Measurements from ENCODE around the gene AMHR2. TPM values are rescaled to one million over a fixed set of nuclear protein-coding genes. Genes with fewer than 3 reads are reported as not detected.
A peak's percentile ranks its signal among the peaks of the same experiment; 100 is the strongest.
"Not testable (repeated sequence)": the region's sequence is repeated elsewhere in the genome, so short reads cannot be mapped to it uniquely, and the experiment has no call there.

Gene AMHR2
- polyA plus RNA-seq, 2 donors = 0.08 TPM; not detected in 1

DNA sequence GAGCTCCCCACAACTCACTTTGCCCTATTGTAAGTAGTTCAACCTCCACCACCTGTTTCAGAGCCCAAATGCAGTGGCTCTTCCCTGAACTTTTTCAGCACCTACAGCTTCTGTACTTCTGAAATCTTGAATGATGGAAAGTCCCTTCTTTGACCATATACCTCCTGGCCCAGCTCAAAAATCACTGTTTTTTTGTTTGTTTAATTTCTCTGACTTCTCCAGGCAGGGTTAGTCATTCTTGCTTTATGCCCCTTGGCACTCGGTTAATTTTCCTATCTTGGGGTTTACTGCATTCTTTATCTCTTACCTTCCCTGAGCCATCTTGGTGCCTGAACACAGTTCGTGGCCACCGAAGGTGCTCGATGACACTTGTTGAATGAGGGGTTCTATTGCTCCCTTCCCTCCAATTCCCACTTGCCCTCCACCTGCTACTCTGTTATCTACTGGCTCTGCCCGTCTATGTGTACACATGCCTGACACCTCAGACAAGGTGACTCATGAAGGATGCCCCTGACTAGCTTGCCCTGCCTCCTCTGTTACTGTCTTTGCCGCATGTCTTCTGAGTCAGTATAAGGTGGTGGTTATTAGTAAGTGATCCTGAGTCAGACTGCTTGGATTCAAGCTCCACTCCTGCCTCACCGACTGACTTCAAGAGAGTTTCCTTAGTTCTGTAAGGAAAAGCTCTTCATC is 4.4 kb downstream of the AMHR2 start:
- WGBS, 2 donors = 61 to 63% methylated on average over 7 of the region's 7 CpGs
- H3K4me1 ChIP-seq (ENCODE audit: control insufficient read depth in 2 of 2, insufficient read depth in 2 of 2, low read length in 1 of 2) = no peaks in the 10 kb centered on the region
- H3K36me3 ChIP-seq (ENCODE audit: control insufficient read depth in 2 of 2, insufficient read depth in 2 of 2, low read length in 1 of 2) = no peaks in the 10 kb centered on the region
- no peaks in the 10 kb centered on the region for H3K9me3 ChIP-seq (ENCODE audit: control insufficient read depth in 2 of 2, insufficient read depth in 1 of 2, low read depth in 1 of 2, low read length in 1 of 2)
- no peaks in the 10 kb centered on the region for H3K27me3 ChIP-seq (ENCODE audit: control insufficient read depth in 1 of 2, insufficient read depth in 2 of 2, low read length in 2 of 2)
- H3K27ac ChIP-seq (ENCODE audit: low read depth in 2 of 2, low read length in 1 of 2) = no peak overlapping the region
- H3K4me3 ChIP-seq (ENCODE audit: low read depth in 1 of 2, low read length in 2 of 2) = no peak overlapping the region

GRCh38 chr12:53428741-53429140 is 5.1 kb downstream of the AMHR2 start:
- no peak overlapping the region for H3K4me3 ChIP-seq (ENCODE audit: low read depth in 1 of 2, low read length in 2 of 2)
- no peaks in the 10 kb centered on the region for H3K27me3 ChIP-seq (ENCODE audit: control insufficient read depth in 1 of 2, insufficient read depth in 2 of 2, low read length in 2 of 2)
- no peaks in the 10 kb centered on the region for H3K9me3 ChIP-seq (ENCODE audit: control insufficient read depth in 2 of 2, insufficient read depth in 1 of 2, low read depth in 1 of 2, low read length in 1 of 2)
- no peaks in the 10 kb centered on the region for H3K4me1 ChIP-seq (ENCODE audit: control insufficient read depth in 2 of 2, insufficient read depth in 2 of 2, low read length in 1 of 2)
- no peaks in the 10 kb centered on the region for H3K36me3 ChIP-seq (ENCODE audit: control insufficient read depth in 2 of 2, insufficient read depth in 2 of 2, low read length in 1 of 2)
- H3K27ac ChIP-seq (ENCODE audit: low read depth in 2 of 2, low read length in 1 of 2) = no peak overlapping the region
- 86 to 91% methylated on average over 7 of the region's 7 CpGs for WGBS, 2 donors

- Histone ChIP-seq H3K4me1 (ENCODE audit: control insufficient read depth in 2 of 2, insufficient read depth in 2 of 2, low read length in 1 of 2) (no peaks in the 10 kb centered on the region), H3K27me3 (ENCODE audit: control insufficient read depth in 1 of 2, insufficient read depth in 2 of 2, low read length in 2 of 2) (no peaks in the 10 kb centered on the region), H3K36me3 (ENCODE audit: control insufficient read depth in 2 of 2, insufficient read depth in 2 of 2, low read length in 1 of 2) (no peaks in the 10 kb centered on the region), H3K27ac (ENCODE audit: low read depth in 2 of 2, low read length in 1 of 2) (no peak overlapping the region), H3K4me3 (ENCODE audit: low read depth in 1 of 2, low read length in 2 of 2) (no peak overlapping the region), H3K9me3 (ENCODE audit: control insufficient read depth in 2 of 2, insufficient read depth in 1 of 2, low read depth in 1 of 2, low read length in 1 of 2) (no peaks in the 10 kb centered on the region)
- WGBS, 2 donors = 82 to 88% methylated on average over 5 of the region's 5 CpGs
Measured at GRCh38 chr12:53430116-53430515, 6.5 kb downstream of the AMHR2 start.

DNA sequence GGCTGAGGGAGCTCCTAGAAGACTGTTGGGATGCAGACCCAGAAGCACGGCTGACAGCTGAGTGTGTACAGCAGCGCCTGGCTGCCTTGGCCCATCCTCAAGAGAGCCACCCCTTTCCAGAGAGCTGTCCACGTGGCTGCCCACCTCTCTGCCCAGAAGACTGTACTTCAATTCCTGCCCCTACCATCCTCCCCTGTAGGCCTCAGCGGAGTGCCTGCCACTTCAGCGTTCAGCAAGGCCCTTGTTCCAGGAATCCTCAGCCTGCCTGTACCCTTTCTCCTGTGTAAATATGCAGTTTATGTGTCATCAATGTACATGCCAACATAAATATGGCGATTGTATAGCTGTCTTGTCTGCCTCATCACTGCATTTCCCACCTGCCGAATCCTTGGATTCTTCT is 7.5 kb downstream of the AMHR2 start:
- WGBS, 2 donors = 79 to 81% methylated on average over 7 of the region's 7 CpGs
- H3K9me3 ChIP-seq (ENCODE audit: control insufficient read depth in 2 of 2, insufficient read depth in 1 of 2, low read depth in 1 of 2, low read length in 1 of 2) = no peaks in the 10 kb centered on the region
- no peak overlapping the region for H3K4me3 ChIP-seq (ENCODE audit: low read depth in 1 of 2, low read length in 2 of 2)
- no peak overlapping the region for H3K27ac ChIP-seq (ENCODE audit: low read depth in 2 of 2, low read length in 1 of 2)
- no peaks in the 10 kb centered on the region for H3K36me3 ChIP-seq (ENCODE audit: control insufficient read depth in 2 of 2, insufficient read depth in 2 of 2, low read length in 1 of 2)
- H3K4me1 ChIP-seq (ENCODE audit: control insufficient read depth in 2 of 2, insufficient read depth in 2 of 2, low read length in 1 of 2) = no peaks in the 10 kb centered on the region
- no peaks in the 10 kb centered on the region for H3K27me3 ChIP-seq (ENCODE audit: control insufficient read depth in 1 of 2, insufficient read depth in 2 of 2, low read length in 2 of 2)

GRCh38 chr12:53435326-53435725 is 11.7 kb downstream of the AMHR2 start:
- not testable (repeated sequence) for H3K27ac ChIP-seq (ENCODE audit: low read depth in 2 of 2, low read length in 1 of 2); H3K4me3 ChIP-seq (ENCODE audit: low read depth in 1 of 2, low read length in 2 of 2); H3K36me3 ChIP-seq (ENCODE audit: control insufficient read depth in 2 of 2, insufficient read depth in 2 of 2, low read length in 1 of 2); H3K4me1 ChIP-seq (ENCODE audit: control insufficient read depth in 2 of 2, insufficient read depth in 2 of 2, low read length in 1 of 2); H3K27me3 ChIP-seq (ENCODE audit: control insufficient read depth in 1 of 2, insufficient read depth in 2 of 2, low read length in 2 of 2); H3K9me3 ChIP-seq (ENCODE audit: control insufficient read depth in 2 of 2, insufficient read depth in 1 of 2, low read depth in 1 of 2, low read length in 1 of 2)
- 92 to 95% methylated on average over 9 of the region's 9 CpGs for WGBS, 2 donors

GRCh38 chr12:53439582-53439981 is 15.9 kb downstream of the AMHR2 start:
- not testable (repeated sequence) for H3K4me3 ChIP-seq (ENCODE audit: low read depth in 1 of 2, low read length in 2 of 2); H3K27me3 ChIP-seq (ENCODE audit: control insufficient read depth in 1 of 2, insufficient read depth in 2 of 2, low read length in 2 of 2); H3K27ac ChIP-seq (ENCODE audit: low read depth in 2 of 2, low read length in 1 of 2); H3K9me3 ChIP-seq (ENCODE audit: control insufficient read depth in 2 of 2, insufficient read depth in 1 of 2, low read depth in 1 of 2, low read length in 1 of 2); H3K36me3 ChIP-seq (ENCODE audit: control insufficient read depth in 2 of 2, insufficient read depth in 2 of 2, low read length in 1 of 2); H3K4me1 ChIP-seq (ENCODE audit: control insufficient read depth in 2 of 2, insufficient read depth in 2 of 2, low read length in 1 of 2)

DNA sequence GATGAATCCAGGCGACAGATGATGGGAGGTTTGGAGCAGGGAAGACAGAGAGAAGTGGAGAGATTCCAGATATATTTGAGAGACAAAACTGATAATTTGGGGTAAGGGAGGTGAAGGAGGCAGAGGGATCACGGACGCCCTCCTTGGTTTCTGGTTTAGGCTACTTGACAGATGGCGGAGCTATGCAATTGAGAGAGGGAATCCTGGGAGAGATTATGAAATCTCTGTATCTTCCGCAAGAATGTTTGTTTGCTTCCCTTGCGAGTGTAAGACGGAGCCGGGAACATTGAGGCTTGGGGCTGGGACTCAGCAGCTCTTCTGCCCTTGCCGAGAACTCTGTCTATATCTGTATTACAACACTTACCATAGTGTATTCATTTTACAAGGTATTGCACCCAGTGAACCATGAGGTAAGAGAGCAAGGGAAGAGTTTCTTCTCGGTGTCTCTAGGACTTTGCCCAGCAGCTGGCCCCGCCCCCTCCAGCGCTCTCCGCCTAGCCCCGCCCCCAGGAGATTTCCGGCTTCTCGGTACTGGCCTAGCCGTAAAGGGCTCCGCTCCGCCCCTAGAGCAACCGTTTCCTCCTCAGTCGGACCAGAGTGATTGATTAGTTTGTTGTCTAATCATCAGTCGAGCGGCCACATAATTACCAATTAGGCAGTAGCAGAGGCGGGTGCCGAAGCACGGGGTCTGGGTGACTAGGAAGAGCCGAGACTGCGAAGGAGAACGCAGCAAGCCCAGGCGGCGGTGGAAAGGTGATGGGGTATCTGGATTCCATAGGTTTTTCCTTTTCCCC is 17.6 kb downstream of the AMHR2 start, which contains the start of gene PRR13:
Gene PRR13, plus strand, starts transcription at position 695 of the 794 bp plus-strand sequence. CDS start 981 bp downstream, outside the sequence.
- 1 to 2% methylated on average over 31 of the region's 31 CpGs for WGBS, 2 donors
- H3K27me3 ChIP-seq (ENCODE audit: control insufficient read depth in 1 of 2, insufficient read depth in 2 of 2, low read length in 2 of 2) = no peaks in the 10 kb centered on the region
- H3K9me3 ChIP-seq (ENCODE audit: control insufficient read depth in 2 of 2, insufficient read depth in 1 of 2, low read depth in 1 of 2, low read length in 1 of 2) = no peaks in the 10 kb centered on the region
- peaks cover 0 to 5% of the 10 kb centered on the region in 2 donors for H3K4me1 ChIP-seq (ENCODE audit: control insufficient read depth in 2 of 2, insufficient read depth in 2 of 2, low read length in 1 of 2)
- peak within 1 kb of the TSS; percentile 93 to 96 for H3K27ac ChIP-seq (ENCODE audit: low read depth in 2 of 2, low read length in 1 of 2)
- H3K36me3 ChIP-seq (ENCODE audit: control insufficient read depth in 2 of 2, insufficient read depth in 2 of 2, low read length in 1 of 2) = peaks cover 4 to 5% of the 10 kb centered on the region in 2 donors
- H3K4me3 ChIP-seq (ENCODE audit: low read depth in 1 of 2, low read length in 2 of 2) = peak within 1 kb of the TSS; percentile 63 to 93

- H3K27ac ChIP-seq (ENCODE audit: low read depth in 2 of 2, low read length in 1 of 2) = no peak overlapping the region
- no peak overlapping the region for H3K4me3 ChIP-seq (ENCODE audit: low read depth in 1 of 2, low read length in 2 of 2)
- H3K4me1 ChIP-seq (ENCODE audit: control insufficient read depth in 2 of 2, insufficient read depth in 2 of 2, low read length in 1 of 2) = peaks cover 0 to 5% of the 10 kb centered on the region in 2 donors
- H3K9me3 ChIP-seq (ENCODE audit: control insufficient read depth in 2 of 2, insufficient read depth in 1 of 2, low read depth in 1 of 2, low read length in 1 of 2) = no peaks in the 10 kb centered on the region
- no peaks in the 10 kb centered on the region for H3K27me3 ChIP-seq (ENCODE audit: control insufficient read depth in 1 of 2, insufficient read depth in 2 of 2, low read length in 2 of 2)
- WGBS, 2 donors = 74 to 93% methylated on average over 4 of the region's 4 CpGs
- H3K36me3 ChIP-seq (ENCODE audit: control insufficient read depth in 2 of 2, insufficient read depth in 2 of 2, low read length in 1 of 2) = peaks cover 4 to 5% of the 10 kb centered on the region in 2 donors
Measured at GRCh38 chr12:53443955-53444354, 20.3 kb downstream of the AMHR2 start.

DNA sequence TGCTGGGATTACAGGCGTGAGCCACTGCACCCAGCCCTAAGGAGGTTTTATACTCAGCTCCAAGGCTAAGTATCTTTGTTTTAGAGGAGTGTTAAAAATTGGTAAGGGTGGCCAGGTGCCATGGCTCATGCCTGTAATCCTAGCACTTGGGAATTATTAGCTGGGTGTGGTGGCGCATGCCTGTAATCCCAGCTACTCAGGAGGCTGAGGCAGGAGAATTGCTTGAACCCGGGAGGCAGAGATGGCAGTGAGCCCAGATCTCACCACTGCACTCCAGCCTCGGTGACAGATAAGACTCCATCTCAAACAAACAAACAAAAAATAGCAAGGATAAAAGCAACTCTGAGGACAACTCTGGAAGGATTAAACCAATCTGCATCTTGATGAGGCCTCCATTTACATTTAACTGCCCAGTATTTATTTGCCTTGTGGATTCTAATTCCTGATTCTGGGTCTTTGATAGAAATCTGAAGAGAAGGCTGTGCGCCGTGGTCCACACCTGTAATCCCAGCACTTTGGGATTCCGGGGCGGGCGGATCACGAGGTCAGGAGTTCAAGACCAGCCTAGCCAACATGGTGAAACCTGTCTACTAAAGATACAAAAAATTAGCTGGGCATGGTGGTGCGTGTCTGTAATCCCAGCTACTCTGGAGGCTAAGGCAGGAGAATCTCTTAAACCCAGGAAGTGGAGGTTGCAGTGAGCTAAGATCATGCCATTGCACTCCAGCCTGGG is 21.1 kb downstream of the AMHR2 start:
- WGBS, 2 donors = 85 to 89% methylated on average over 11 of the region's 11 CpGs
- H3K27me3 ChIP-seq (ENCODE audit: control insufficient read depth in 1 of 2, insufficient read depth in 2 of 2, low read length in 2 of 2); H3K4me1 ChIP-seq (ENCODE audit: control insufficient read depth in 2 of 2, insufficient read depth in 2 of 2, low read length in 1 of 2); H3K4me3 ChIP-seq (ENCODE audit: low read depth in 1 of 2, low read length in 2 of 2); H3K36me3 ChIP-seq (ENCODE audit: control insufficient read depth in 2 of 2, insufficient read depth in 2 of 2, low read length in 1 of 2); H3K9me3 ChIP-seq (ENCODE audit: control insufficient read depth in 2 of 2, insufficient read depth in 1 of 2, low read depth in 1 of 2, low read length in 1 of 2); H3K27ac ChIP-seq (ENCODE audit: low read depth in 2 of 2, low read length in 1 of 2): not testable (repeated sequence)

Measured in esophagus (tissue), 2 donors.